ENCODE data around the gene TLE3.

- TF ChIP-seq CTCF (optimal IDR thresholded peaks at IDR 0.05 in 1 of 3, IDR thresholded peaks at IDR 0.05 in 1 of 3, conservative IDR thresholded peaks at IDR 0.05 in 1 of 3; ENCODE audit: extremely low read depth in 1 of 3, insufficient read depth in 2 of 3, low read length in 3 of 3): no peak
- no peak for TF ChIP-seq EZH2 (IDR thresholded peaks at IDR 0.05; ENCODE audit: low read length)
These were observed 39.6 kb downstream of the TLE3 start for GRCh38 chr15:70057931-70058641.
